Kasumi-1 (cell line): ENCODE measurements around the gene GPR183.
"Not testable (repeated sequence)": the region's sequence is repeated elsewhere in the genome, so short reads cannot be mapped to it uniquely, and the experiment has no call there.

Experiments used
- DNase-seq, 2 experiments: peaks; one replicate each; lab custom pipeline; 2025; lab: John Stamatoyannopoulos, UW

Gene GPR183

GRCh38 chr13:99249178-99249577, 58.0 kb downstream of the GPR183 start:
- not testable (repeated sequence) for DNase-seq

GRCh38 chr13:99246100-99246499, 61.1 kb downstream of the GPR183 start:
- no peak for DNase-seq
